HG02938 (cell line): ENCODE results near the gene ZNF740.

Experiments
- ATAC-seq: cut with Tn5 transposase; IDR thresholded peaks from one replicate; pipeline ENCODE4 v1.9.1; 2021; ENCODE audit warnings: mild to moderate bottlenecking, moderate library complexity; ENCODE audit not compliant: unreplicated experiment

ZNF740 gene

DNA sequence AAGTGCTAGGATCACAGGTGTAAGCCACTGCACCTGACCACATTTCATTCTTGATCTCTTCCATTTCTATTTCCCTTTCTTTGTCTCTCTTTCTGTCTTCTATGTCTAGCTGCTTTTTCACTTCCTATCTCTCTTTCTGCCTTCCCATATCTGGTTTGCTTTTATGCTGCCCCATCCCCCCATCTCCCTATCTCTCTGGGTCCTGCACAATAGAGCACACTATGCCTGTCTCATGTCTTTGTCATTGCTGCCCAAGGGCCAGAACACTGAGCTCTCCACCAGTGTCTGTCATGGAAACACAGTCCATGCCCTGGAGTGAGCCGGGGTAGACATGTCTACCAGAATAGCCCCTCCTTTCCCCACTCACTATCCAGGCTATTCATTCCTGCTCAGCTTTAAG is 63.8 kb downstream of the ZNF740 start:
- ATAC-seq: no peak
